Fibroblast of pulmonary artery (primary cell): Measurements from ENCODE around the gene SLC5A5.
A peak's percentile ranks its signal among the peaks of the same experiment; 100 is the strongest.

Source experiments
- DNase-seq: peaks from one replicate; pipeline ENCODE4 v3.0.0-alpha.2; 2010; ENCODE audit warnings: low read depth
- H3K4me3 ChIP-seq: replicated peaks from 2 replicates; pipeline ENCODE4 v1.5.1; 2011; ENCODE audit warnings: low read depth, mild to moderate bottlenecking, control low read depth, low read length, moderate library complexity
- TF ChIP-seq, protein P1 (sequence below): IDR thresholded peaks from 2 replicates; pipeline ENCODE4 v1.5.1; 2011; ENCODE audit warnings: mild to moderate bottlenecking, control low read depth, low read length, inconsistent platforms; ENCODE audit errors: missing control alignments

SLC5A5 gene

DNA sequence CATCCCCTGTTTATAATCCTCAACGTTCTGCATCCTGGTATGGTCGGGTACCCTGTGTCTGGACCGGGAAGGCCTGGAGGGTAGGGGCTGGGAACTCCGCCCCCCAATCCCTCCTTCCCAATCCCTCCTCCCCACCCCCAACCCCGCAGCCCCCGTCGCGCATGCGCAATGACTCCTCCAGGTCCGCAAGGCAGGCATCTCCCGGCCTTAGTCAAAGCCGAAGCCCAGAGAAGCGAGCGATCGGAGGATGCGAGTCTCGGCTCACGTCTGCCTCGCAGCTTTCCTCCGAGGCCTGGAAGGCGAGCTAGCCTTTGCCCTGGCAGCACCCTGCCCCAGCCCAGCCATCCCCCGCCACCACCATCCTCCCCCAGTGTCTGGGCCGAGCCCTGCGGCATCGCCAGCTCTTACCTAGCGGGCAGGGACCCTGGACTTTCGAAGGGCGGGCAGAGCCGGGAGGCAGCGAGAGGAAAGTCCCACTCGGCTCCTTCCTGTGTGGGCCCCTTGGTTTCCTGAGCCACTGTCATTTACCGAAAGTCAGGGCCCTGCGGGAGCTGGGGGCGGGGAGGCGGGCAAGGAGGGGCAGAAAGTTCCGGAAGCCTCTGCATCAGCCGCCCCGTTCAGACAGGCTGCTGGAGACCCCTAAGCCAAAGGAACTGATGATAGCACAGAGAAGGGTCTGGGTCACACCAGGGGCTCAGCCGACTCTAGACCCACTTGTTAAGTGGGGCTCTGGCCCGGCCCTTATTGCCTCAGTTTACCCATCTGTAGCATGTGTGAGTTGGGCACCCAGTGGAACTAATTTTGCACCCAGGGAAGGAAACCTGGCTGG is 24.0 kb upstream of the SLC5A5 start, which contains the start of gene JAK3:
Gene JAK3 (minus strand): TSS at position 445 of the 829 bp plus-strand sequence. CDS start 3,565 bp downstream, outside the sequence.
- DNase-seq = peak; percentile 82
- TF ChIP-seq, protein P1, sequence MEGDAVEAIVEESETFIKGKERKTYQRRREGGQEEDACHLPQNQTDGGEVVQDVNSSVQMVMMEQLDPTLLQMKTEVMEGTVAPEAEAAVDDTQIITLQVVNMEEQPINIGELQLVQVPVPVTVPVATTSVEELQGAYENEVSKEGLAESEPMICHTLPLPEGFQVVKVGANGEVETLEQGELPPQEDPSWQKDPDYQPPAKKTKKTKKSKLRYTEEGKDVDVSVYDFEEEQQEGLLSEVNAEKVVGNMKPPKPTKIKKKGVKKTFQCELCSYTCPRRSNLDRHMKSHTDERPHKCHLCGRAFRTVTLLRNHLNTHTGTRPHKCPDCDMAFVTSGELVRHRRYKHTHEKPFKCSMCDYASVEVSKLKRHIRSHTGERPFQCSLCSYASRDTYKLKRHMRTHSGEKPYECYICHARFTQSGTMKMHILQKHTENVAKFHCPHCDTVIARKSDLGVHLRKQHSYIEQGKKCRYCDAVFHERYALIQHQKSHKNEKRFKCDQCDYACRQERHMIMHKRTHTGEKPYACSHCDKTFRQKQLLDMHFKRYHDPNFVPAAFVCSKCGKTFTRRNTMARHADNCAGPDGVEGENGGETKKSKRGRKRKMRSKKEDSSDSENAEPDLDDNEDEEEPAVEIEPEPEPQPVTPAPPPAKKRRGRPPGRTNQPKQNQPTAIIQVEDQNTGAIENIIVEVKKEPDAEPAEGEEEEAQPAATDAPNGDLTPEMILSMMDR = no peak
- peak within 1 kb of the TSS; percentile 53 for H3K4me3 ChIP-seq

DNA sequence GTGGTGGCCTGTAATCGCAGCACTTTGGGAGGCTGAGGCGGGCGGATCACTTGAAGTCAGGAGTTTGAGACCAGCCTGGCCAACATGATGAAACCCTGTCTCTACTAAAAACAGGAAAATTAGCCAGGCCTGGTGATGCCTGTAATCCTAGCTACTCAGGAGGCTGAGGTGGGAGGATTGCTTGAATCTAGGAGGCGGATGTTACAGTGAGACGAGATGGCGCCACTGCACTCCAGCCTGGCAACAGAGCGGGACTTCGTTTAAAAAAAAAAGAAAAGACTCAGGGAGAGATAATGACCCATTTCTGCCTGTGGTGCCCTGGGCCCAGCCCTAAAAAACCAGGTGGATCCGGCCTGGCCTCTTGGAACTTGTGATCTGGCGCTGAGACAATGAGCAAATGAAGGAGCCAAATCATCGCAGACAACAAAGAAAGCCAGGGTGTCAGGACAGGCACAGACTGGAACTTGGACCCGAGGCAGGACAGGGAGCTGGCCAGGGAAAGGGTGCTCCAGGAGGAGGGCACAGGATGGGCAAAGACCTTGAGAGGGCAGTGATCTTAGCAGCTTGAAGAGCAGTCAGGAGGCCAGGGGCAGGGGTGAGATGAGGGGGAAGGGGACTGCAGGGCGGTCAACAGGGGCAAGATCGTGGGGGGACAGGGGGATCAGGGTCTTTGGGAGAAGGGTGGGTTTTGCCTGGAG is 23.0 kb upstream of the SLC5A5 start:
- TF ChIP-seq, protein P1 = no peak
- no peak overlapping the region for H3K4me3 ChIP-seq
- DNase-seq = no peak

DNA sequence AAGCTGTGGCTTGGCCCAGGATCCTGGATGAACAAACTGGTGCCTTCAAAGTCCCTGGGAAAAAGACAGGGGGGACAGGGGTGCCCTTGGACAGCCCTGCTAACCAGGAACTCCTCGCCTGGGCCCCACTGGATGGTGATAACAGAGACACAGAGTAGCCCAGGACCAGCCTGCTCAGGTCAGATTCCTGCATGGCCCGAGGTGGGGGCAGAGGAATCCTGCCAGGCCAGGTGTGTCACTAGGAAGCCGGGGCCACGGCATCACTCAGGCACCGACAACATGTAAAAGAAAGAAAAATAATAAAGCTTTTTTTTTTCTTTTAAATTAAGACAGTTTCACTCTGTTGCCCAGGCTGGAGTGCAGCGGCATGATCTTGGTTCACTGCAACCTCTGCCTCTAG is 17.7 kb upstream of the SLC5A5 start:
- H3K4me3 ChIP-seq = no peak overlapping the region
- TF ChIP-seq, protein P1 = no peak
- DNase-seq = no peak

DNA sequence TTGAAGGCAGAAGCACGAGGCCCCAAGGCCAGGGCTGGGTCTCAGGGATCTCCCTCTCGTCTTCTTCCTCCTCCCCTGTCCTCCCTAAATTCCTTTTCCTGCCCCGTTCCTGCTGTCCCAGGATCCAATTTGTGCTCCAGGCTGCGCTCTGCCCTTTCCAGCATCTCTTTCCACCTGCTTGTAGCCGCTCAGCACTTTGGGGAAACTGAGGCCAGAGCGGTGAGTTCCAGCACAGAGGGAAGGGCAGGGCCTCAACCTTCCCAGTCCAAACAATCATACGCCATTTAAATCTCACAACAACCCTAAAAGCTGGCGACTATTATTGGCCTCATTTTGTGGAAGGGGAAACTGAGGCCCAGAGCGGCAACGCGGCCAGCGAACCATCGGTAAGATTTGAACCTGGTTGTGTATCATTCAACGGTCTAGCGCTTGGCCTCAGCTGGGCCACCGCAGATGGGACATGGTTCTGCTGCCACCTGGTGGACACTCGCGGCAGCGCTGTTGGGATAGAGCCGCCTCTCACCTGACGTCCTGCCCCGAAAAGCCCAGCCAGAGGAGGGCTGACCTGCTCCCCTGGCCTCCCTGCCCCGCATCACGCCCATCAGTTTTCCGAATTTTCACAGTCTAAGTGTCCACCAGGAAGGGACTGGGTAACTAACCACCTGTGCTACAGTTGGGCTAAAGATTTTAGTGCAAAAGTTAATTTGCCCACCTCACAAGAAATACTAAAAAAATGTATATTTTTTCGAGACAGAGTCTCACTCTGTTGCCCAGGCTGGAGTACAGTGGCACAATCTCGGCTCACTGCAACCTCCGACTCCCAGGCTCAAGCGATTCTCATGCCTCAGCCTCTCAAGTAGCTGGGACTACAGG is 16.2 kb upstream of the SLC5A5 start:
- no peak overlapping the region for H3K4me3 ChIP-seq
- TF ChIP-seq, protein P1 = peak; percentile 96
- DNase-seq = peak; percentile 75

DNA sequence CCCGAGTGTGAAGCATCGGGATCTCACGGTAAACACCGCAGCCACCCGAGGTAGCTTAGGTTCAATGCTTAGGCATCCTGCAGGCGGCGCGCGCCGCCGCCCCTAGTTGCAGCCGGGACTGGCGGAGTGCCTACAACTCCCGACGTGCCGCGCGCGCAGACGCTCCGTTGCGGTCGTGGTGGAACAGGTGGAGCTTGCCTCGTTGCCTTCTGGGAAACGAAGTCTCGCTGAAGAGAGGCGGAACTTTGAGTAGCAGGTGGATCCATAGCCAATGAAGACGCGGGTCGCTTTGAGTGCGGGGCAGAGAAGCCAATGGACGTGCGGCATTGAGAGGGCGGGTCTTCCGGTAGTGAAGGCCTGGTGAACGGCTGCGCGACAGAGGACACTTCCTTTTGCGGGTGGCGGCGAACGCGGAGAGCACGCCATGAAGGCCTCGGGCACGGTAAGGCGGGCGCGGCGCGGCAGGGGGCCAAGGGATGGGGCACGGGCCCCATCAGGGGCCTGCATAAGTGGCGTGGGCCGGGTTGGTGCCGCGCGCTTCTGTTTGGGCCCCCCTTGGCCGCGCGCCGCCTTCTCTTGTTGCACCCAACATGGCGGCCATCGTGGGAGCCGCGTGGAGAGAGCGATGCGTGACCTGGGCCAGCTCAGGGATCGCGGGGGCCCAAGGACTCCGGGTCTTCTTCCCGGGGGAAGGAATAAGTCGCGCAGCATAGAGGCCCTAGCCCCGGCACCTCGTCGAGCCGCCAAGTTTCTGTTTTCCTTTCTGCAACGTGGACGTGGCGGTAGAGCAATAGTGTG is 12.0 kb upstream of the SLC5A5 start, which contains the start of gene RPL18A:
Gene RPL18A (plus strand): TSS at position 378 of the 798 bp plus-strand sequence. CDS start 47 bp downstream, at position 425.
- H3K4me3 ChIP-seq = peak within 1 kb of the TSS; percentile 87
- DNase-seq = peak; percentile 100

More for the DNA sequence above, 12.0 kb upstream of the SLC5A5 start, which contains the start of gene RPL18A:
- TF ChIP-seq, protein P1 = peak; percentile 84
